HepG2 (cell line): ENCODE data around the gene VPS37B.

Experiments
- ADNP ChIP-seq: sonication (generic); formaldehyde crosslinking; IDR thresholded peaks from 2 replicates; pipeline ENCODE4 v1.4.0; 2020; ENCODE audit warnings: missing genetic modification reagents
- BCL6 ChIP-seq: IDR thresholded peaks from 2 replicates; pipeline ENCODE4 v1.6.1; 2016; ENCODE audit warnings: missing genetic modification reagents, missing compliant biosample characterization
- JUN ChIP-seq: sonication (generic); formaldehyde crosslinking; IDR thresholded peaks from 2 replicates; pipeline ENCODE4 v1.4.0; 2020; ENCODE audit warnings: mild to moderate bottlenecking, missing genetic modification reagents
- ZBTB7A ChIP-seq: sonication (generic); formaldehyde crosslinking; IDR thresholded peaks from 2 replicates; pipeline ENCODE4 v1.8.0; 2022; ENCODE audit warnings: mild to moderate bottlenecking, missing genetic modification reagents
- ZNF431 ChIP-seq: sonication (generic); formaldehyde crosslinking; IDR thresholded peaks from 2 replicates; pipeline ENCODE4 v1.9.0; 2022; ENCODE audit warnings: missing genetic modification reagents, low read depth, mild to moderate bottlenecking, borderline replicate concordance
- ZNF607 ChIP-seq: sonication (generic); formaldehyde crosslinking; IDR thresholded peaks from 2 replicates; pipeline ENCODE4 v1.5.1; 2020; ENCODE audit warnings: missing genetic modification reagents, mild to moderate bottlenecking, borderline replicate concordance
- TF ChIP-seq, protein P1 (sequence below): IDR thresholded peaks from 2 replicates; pipeline ENCODE4 v1.6.1; 2016; ENCODE audit warnings: low read depth, missing genetic modification reagents, missing compliant biosample characterization
- TF ChIP-seq, protein P2 (sequence below): sonication (generic); formaldehyde crosslinking; IDR thresholded peaks from 2 replicates; pipeline ENCODE4 v1.5.0; 2020; ENCODE audit warnings: mild to moderate bottlenecking, missing genetic modification reagents, moderate library complexity
- TF ChIP-seq, protein P3 (sequence below): sonication (generic); formaldehyde crosslinking; conservative IDR thresholded peaks from 2 replicates; pipeline ENCODE4 v1.8.1; 2023; ENCODE audit warnings: missing genetic modification reagents
- TF ChIP-seq, protein P4 (sequence below): IDR thresholded peaks from 2 replicates; pipeline ENCODE4 v1.6.1; 2016
- TF ChIP-seq, protein P5 (sequence below): sonication (generic); formaldehyde crosslinking; IDR thresholded peaks from 2 replicates; pipeline ENCODE4 v1.4.0; 2020; ENCODE audit warnings: missing genetic modification reagents
- TF ChIP-seq, protein P6 (sequence below), 2 experiments: sonication (generic) in 1 of 2; formaldehyde crosslinking in 1 of 2; IDR thresholded peaks; 2 replicates each; pipeline versions ENCODE4 v1.5.1 to v1.6.1; 2011 to 2020; ENCODE audit warnings: borderline replicate concordance in 1 of 2, low read depth in 1 of 2, low read length in 1 of 2, mild to moderate bottlenecking in 1 of 2, missing genetic modification reagents in 1 of 2, moderate library complexity in 1 of 2

DNA sequence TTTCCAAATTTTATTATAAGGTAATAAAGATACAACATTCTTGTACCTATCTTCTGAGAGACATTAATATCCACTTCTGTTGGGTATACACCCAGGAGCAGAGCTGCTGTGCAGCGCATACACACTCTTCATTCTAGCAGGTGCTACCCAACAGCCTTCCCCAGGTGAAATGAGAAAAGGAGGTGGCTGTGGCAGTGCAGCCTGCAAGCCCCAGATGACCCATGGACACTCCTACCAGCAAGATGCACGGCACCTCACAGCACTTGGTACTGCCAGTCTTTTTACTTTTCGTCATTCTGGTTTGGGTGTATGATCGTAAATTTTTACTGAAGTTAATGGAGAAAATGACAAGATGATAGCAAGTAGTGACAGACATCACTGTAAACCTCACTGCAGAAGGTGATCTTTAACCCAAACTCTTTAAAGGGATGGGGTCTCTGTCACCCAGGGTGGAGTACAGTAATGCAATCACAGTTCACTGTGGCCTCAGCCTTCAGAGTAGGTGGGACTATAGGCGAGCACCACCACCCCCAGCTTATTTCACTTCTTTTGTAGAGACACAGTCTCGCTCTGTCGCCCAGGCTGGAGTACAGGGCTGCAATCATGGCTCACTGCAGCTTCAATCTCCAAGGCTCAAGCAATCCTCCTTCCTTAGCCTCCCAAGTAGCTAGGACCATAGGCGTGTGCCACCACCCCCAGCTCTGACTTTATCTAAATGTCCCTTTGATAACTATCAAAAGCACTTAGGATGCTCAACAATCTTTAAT, 26.5 kb downstream of the VPS37B start:
- no peak for TF ChIP-seq ZNF431
- TF ChIP-seq, protein P1, sequence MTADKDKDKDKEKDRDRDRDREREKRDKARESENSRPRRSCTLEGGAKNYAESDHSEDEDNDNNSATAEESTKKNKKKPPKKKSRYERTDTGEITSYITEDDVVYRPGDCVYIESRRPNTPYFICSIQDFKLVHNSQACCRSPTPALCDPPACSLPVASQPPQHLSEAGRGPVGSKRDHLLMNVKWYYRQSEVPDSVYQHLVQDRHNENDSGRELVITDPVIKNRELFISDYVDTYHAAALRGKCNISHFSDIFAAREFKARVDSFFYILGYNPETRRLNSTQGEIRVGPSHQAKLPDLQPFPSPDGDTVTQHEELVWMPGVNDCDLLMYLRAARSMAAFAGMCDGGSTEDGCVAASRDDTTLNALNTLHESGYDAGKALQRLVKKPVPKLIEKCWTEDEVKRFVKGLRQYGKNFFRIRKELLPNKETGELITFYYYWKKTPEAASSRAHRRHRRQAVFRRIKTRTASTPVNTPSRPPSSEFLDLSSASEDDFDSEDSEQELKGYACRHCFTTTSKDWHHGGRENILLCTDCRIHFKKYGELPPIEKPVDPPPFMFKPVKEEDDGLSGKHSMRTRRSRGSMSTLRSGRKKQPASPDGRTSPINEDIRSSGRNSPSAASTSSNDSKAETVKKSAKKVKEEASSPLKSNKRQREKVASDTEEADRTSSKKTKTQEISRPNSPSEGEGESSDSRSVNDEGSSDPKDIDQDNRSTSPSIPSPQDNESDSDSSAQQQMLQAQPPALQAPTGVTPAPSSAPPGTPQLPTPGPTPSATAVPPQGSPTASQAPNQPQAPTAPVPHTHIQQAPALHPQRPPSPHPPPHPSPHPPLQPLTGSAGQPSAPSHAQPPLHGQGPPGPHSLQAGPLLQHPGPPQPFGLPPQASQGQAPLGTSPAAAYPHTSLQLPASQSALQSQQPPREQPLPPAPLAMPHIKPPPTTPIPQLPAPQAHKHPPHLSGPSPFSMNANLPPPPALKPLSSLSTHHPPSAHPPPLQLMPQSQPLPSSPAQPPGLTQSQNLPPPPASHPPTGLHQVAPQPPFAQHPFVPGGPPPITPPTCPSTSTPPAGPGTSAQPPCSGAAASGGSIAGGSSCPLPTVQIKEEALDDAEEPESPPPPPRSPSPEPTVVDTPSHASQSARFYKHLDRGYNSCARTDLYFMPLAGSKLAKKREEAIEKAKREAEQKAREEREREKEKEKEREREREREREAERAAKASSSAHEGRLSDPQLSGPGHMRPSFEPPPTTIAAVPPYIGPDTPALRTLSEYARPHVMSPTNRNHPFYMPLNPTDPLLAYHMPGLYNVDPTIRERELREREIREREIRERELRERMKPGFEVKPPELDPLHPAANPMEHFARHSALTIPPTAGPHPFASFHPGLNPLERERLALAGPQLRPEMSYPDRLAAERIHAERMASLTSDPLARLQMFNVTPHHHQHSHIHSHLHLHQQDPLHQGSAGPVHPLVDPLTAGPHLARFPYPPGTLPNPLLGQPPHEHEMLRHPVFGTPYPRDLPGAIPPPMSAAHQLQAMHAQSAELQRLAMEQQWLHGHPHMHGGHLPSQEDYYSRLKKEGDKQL (CRISPR knock-in tag) = no peak
- no peak for TF ChIP-seq ADNP
- TF ChIP-seq, protein P2, sequence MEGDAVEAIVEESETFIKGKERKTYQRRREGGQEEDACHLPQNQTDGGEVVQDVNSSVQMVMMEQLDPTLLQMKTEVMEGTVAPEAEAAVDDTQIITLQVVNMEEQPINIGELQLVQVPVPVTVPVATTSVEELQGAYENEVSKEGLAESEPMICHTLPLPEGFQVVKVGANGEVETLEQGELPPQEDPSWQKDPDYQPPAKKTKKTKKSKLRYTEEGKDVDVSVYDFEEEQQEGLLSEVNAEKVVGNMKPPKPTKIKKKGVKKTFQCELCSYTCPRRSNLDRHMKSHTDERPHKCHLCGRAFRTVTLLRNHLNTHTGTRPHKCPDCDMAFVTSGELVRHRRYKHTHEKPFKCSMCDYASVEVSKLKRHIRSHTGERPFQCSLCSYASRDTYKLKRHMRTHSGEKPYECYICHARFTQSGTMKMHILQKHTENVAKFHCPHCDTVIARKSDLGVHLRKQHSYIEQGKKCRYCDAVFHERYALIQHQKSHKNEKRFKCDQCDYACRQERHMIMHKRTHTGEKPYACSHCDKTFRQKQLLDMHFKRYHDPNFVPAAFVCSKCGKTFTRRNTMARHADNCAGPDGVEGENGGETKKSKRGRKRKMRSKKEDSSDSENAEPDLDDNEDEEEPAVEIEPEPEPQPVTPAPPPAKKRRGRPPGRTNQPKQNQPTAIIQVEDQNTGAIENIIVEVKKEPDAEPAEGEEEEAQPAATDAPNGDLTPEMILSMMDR (CRISPR knock-in tag) = no peak
- no peak for TF ChIP-seq BCL6
- no peak for TF ChIP-seq ZBTB7A
- TF ChIP-seq, protein P3, sequence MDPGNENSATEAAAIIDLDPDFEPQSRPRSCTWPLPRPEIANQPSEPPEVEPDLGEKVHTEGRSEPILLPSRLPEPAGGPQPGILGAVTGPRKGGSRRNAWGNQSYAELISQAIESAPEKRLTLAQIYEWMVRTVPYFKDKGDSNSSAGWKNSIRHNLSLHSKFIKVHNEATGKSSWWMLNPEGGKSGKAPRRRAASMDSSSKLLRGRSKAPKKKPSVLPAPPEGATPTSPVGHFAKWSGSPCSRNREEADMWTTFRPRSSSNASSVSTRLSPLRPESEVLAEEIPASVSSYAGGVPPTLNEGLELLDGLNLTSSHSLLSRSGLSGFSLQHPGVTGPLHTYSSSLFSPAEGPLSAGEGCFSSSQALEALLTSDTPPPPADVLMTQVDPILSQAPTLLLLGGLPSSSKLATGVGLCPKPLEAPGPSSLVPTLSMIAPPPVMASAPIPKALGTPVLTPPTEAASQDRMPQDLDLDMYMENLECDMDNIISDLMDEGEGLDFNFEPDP (CRISPR knock-in tag) = no peak
- TF ChIP-seq, protein P4, sequence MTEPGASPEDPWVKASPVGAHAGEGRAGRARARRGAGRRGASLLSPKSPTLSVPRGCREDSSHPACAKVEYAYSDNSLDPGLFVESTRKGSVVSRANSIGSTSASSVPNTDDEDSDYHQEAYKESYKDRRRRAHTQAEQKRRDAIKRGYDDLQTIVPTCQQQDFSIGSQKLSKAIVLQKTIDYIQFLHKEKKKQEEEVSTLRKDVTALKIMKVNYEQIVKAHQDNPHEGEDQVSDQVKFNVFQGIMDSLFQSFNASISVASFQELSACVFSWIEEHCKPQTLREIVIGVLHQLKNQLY (CRISPR knock-in tag) = no peak
- TF ChIP-seq, protein P5, sequence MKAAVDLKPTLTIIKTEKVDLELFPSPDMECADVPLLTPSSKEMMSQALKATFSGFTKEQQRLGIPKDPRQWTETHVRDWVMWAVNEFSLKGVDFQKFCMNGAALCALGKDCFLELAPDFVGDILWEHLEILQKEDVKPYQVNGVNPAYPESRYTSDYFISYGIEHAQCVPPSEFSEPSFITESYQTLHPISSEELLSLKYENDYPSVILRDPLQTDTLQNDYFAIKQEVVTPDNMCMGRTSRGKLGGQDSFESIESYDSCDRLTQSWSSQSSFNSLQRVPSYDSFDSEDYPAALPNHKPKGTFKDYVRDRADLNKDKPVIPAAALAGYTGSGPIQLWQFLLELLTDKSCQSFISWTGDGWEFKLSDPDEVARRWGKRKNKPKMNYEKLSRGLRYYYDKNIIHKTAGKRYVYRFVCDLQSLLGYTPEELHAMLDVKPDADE (CRISPR knock-in tag) = no peak
- TF ChIP-seq JUN (CRISPR knock-in tag) = no peak
- TF ChIP-seq ZNF607 (CRISPR knock-in tag) = no peak
- TF ChIP-seq, protein P6, sequence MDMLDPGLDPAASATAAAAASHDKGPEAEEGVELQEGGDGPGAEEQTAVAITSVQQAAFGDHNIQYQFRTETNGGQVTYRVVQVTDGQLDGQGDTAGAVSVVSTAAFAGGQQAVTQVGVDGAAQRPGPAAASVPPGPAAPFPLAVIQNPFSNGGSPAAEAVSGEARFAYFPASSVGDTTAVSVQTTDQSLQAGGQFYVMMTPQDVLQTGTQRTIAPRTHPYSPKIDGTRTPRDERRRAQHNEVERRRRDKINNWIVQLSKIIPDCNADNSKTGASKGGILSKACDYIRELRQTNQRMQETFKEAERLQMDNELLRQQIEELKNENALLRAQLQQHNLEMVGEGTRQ (IDR thresholded peaks at IDR 0.05; ENCODE audit: low read depth, low read length) = no peak
- TF ChIP-seq, protein P6 (CRISPR knock-in tag; IDR thresholded peaks at IDR 0.05; ENCODE audit: borderline replicate concordance) = no peak
